Calu3 (cell line): Measurements from ENCODE around the gene GPR45. TPM values are rescaled to one million over a fixed set of nuclear protein-coding genes. Genes with fewer than 3 reads are reported as not detected.

Source experiments
- Bru-seq: library from RNA; stranded (reverse); fragments of 400-500 nt; gene quantifications from one replicate; lab custom pipeline; 2021; lab: Mats Ljungman, UMichigan
- BruChase-seq, 2 experiments: library from RNA; stranded (reverse); fragments of 400-500 nt; gene quantifications; one replicate each; lab custom pipeline; 2021; lab: Mats Ljungman, UMichigan
- BruUV-seq: library from RNA; stranded (reverse); fragments of 400-500 nt; replicated peaks from 2 replicates; lab custom pipeline; 2021; lab: Mats Ljungman, UMichigan
- CTCF ChIA-PET: fragments of 300-600 bp; sonication (Branson Sonifier 250); formaldehyde crosslinking; loops from one replicate; lab custom pipeline; 2022; ENCODE audit warnings: antibody characterized with exemption; lab: Charles Lee
- DNase-seq: peaks from one replicate; pipeline ENCODE4 v3.0.0; 2022
- H3K27ac Mint-ChIP-seq: one replicate; pipeline ENCODE4 v1.8.0; 2022; ENCODE audit warnings: mixed read lengths; ENCODE audit not compliant: unreplicated experiment
- H3K27me3 Mint-ChIP-seq: one replicate; pipeline ENCODE4 v1.8.0; 2022; ENCODE audit warnings: mixed read lengths; ENCODE audit not compliant: unreplicated experiment
- H3K36me3 Mint-ChIP-seq: one replicate; pipeline ENCODE4 v1.8.0; 2022; ENCODE audit warnings: mild to moderate bottlenecking, moderate library complexity, mixed read lengths; ENCODE audit not compliant: insufficient read depth, unreplicated experiment
- H3K4me1 Mint-ChIP-seq: one replicate; pipeline ENCODE4 v1.8.0; 2022; ENCODE audit warnings: mild to moderate bottlenecking, low read depth, mixed read lengths; ENCODE audit not compliant: unreplicated experiment
- H3K4me3 Mint-ChIP-seq: one replicate; pipeline ENCODE4 v1.8.0; 2022; ENCODE audit warnings: mild to moderate bottlenecking, low read depth, moderate library complexity, mixed read lengths; ENCODE audit not compliant: unreplicated experiment
- H3K9me3 Mint-ChIP-seq: one replicate; pipeline ENCODE4 v1.8.0; 2022; ENCODE audit warnings: low read depth, mixed read lengths; ENCODE audit not compliant: unreplicated experiment
- CTCF ChIP-seq: fragments of 200-600 bp; IDR thresholded peaks from one replicate; pipeline ENCODE4 v1.8.0; 2022; ENCODE audit warnings: antibody characterized with exemption; ENCODE audit not compliant: unreplicated experiment
- intact Hi-C: fragments of 100-400 bp; cut with micrococcal nuclease; formaldehyde crosslinking; loops from one replicate; pipeline ENCODE4 v1.10.0; 2022; ENCODE audit not compliant: unreplicated experiment
- long read RNA-seq: library from polyadenylated mRNA; stranded (forward); transcript quantifications from one replicate; pipeline ENCODE4 v2.0.0, GENCODE V29; 2022
- total RNA-seq: library from RNA; stranded (reverse); gene quantifications from 2 replicates; pipeline ENCODE4 v1.2.3, GENCODE V29; 2022

Gene GPR45
- not detected in 2 replicates for total RNA-seq
- not detected for Bru-seq, nascent RNA
- not detected for BruChase-seq, experiment 1, labeled RNA remaining after a 6-hour chase
- not detected for BruChase-seq, experiment 2, labeled RNA remaining after a 2-hour chase
- long read RNA-seq, result 0 reads

- H3K27me3 Mint-ChIP-seq, result peaks cover 36% of the 10 kb centered on the region
- no peak for TF ChIP-seq CTCF
- no peak within 1 kb of the TSS for H3K4me3 Mint-ChIP-seq
- no peak within 1 kb of the TSS for H3K27ac Mint-ChIP-seq
- no TSS peak for BruUV-seq
- H3K9me3 Mint-ChIP-seq, result no peaks in the 10 kb centered on the region
- DNase-seq, result no peak
- H3K36me3 Mint-ChIP-seq, result no peaks in the 10 kb centered on the region
- no peaks in the 10 kb centered on the region for H3K4me1 Mint-ChIP-seq
- CTCF ChIA-PET, result no interaction called here
- intact Hi-C loops, result no loop called here
Measured at GRCh38 chr2:105241443-105241842, at the start of gene GPR45. TSS of gene GPR45 (plus strand) at chr2:105241743. CDS start at chr2:105241859, 116 bp downstream.

- Mint-ChIP-seq H3K27me3 (peaks cover 61% of the 10 kb centered on the region), H3K4me3 (no peak overlapping the region), H3K9me3 (no peaks in the 10 kb centered on the region), H3K36me3 (no peaks in the 10 kb centered on the region), H3K4me1 (no peaks in the 10 kb centered on the region), H3K27ac (no peak overlapping the region)
- intact Hi-C loops, result no loop called here
- no peak for TF ChIP-seq CTCF
- CTCF ChIA-PET, result no interaction called here
- DNase-seq, result no peak
- no TSS peak for BruUV-seq
Measured at GRCh38 chr2:105194022-105194675, 47.4 kb upstream of the GPR45 start.

- Mint-ChIP-seq H3K4me3 (no peak overlapping the region), H3K9me3 (no peaks in the 10 kb centered on the region), H3K27ac (no peak overlapping the region), H3K36me3 (no peaks in the 10 kb centered on the region), H3K27me3 (peaks cover 70% of the 10 kb centered on the region), H3K4me1 (no peaks in the 10 kb centered on the region)
- no TSS peak for BruUV-seq
- CTCF ChIA-PET, result no interaction called here
- no peak for DNase-seq
- intact Hi-C loops, result no loop called here
- no peak for TF ChIP-seq CTCF
Measured at GRCh38 chr2:105196651-105197050, 44.9 kb upstream of the GPR45 start.

GRCh38 chr2:105215586-105216192, 25.9 kb upstream of the GPR45 start:
- Mint-ChIP-seq H3K4me1 (no peaks in the 10 kb centered on the region), H3K27me3 (peaks cover 51% of the 10 kb centered on the region), H3K36me3 (no peaks in the 10 kb centered on the region), H3K4me3 (no peak overlapping the region), H3K27ac (no peak overlapping the region), H3K9me3 (no peaks in the 10 kb centered on the region)
- intact Hi-C loops, result no loop called here
- CTCF ChIA-PET, result no interaction called here
- no peak for DNase-seq
- no peak for TF ChIP-seq CTCF
- no TSS peak for BruUV-seq
